Nephron (organoid): ENCODE measurements around the gene SLC28A3.

Experiments
- H3K27ac Mint-ChIP-seq, 3 experiments: 2 replicates each; pipeline ENCODE4 v1.8.0; 2020; ENCODE audit warnings: mixed read lengths in 3 of 3, mild to moderate bottlenecking in 2 of 3, moderate library complexity in 1 of 3
- H3K27me3 Mint-ChIP-seq: 2 replicates; pipeline ENCODE4 v1.8.0; 2021; ENCODE audit warnings: low read depth, mild to moderate bottlenecking, moderate library complexity, mixed read lengths
- H3K36me3 Mint-ChIP-seq: 2 replicates; pipeline ENCODE4 v1.8.0; 2020; ENCODE audit warnings: low read depth, mixed read lengths
- H3K4me1 Mint-ChIP-seq: 2 replicates; pipeline ENCODE4 v1.8.0; 2020; ENCODE audit warnings: mixed read lengths
- H3K4me3 Mint-ChIP-seq, 3 experiments: 2 replicates each; pipeline ENCODE4 v1.8.0; 2020; ENCODE audit warnings: mild to moderate bottlenecking in 3 of 3, mixed read lengths in 3 of 3, moderate library complexity in 2 of 3
- H3K9me3 Mint-ChIP-seq: 2 replicates; pipeline ENCODE4 v1.8.0; 2020; ENCODE audit warnings: mixed read lengths
- CTCF ChIP-seq, 3 experiments: fragments of 200-600 bp; sonication (generic); IDR thresholded peaks; one replicate each; pipeline ENCODE4 v1.5.0; 2021; ENCODE audit warnings: antibody characterized with exemption in 3 of 3; ENCODE audit not compliant: unreplicated experiment in 3 of 3

Gene SLC28A3

GRCh38 chr9:84357275-84357674 lies 16.7 kb upstream of the SLC28A3 start:
- H3K9me3 Mint-ChIP-seq = peaks cover 2% of the 10 kb centered on the region
- no peaks in the 10 kb centered on the region for H3K4me1 Mint-ChIP-seq
- no peaks in the 10 kb centered on the region for H3K27me3 Mint-ChIP-seq
- H3K4me3 Mint-ChIP-seq = no peak overlapping the region
- no peak for TF ChIP-seq CTCF (IDR thresholded peaks at IDR 0.05; ENCODE audit: unreplicated experiment in 3 of 3)
- H3K27ac Mint-ChIP-seq = no peak overlapping the region
- H3K36me3 Mint-ChIP-seq = no peaks in the 10 kb centered on the region

- no peaks in the 10 kb centered on the region for H3K27me3 Mint-ChIP-seq
These were observed 13.5 kb upstream of the SLC28A3 start for GRCh38 chr9:84354035-84354434.

GRCh38 chr9:84349671-84350070 lies 9.1 kb upstream of the SLC28A3 start:
- Mint-ChIP-seq H3K36me3 (no peaks in the 10 kb centered on the region), H3K9me3 (peaks cover 6% of the 10 kb centered on the region), H3K4me3 (no peak overlapping the region), H3K4me1 (no peaks in the 10 kb centered on the region), H3K27ac (no peak overlapping the region), H3K27me3 (no peaks in the 10 kb centered on the region)
- no peak for TF ChIP-seq CTCF (IDR thresholded peaks at IDR 0.05; ENCODE audit: unreplicated experiment in 3 of 3)

More at GRCh38 chr9:84354035-84354434, 13.5 kb upstream of the SLC28A3 start:
- H3K4me1 Mint-ChIP-seq = no peaks in the 10 kb centered on the region
- no peak overlapping the region for H3K4me3 Mint-ChIP-seq
- TF ChIP-seq CTCF (IDR thresholded peaks at IDR 0.05; ENCODE audit: unreplicated experiment in 3 of 3) = no peak
- no peak overlapping the region for H3K27ac Mint-ChIP-seq
- H3K36me3 Mint-ChIP-seq = no peaks in the 10 kb centered on the region
- H3K9me3 Mint-ChIP-seq = peaks cover under 1% of the 10 kb centered on the region

GRCh38 chr9:84343111-84343521 lies 2.6 kb upstream of the SLC28A3 start:
- no peak for TF ChIP-seq CTCF (IDR thresholded peaks at IDR 0.05; ENCODE audit: unreplicated experiment in 3 of 3)
- Mint-ChIP-seq H3K36me3 (no peaks in the 10 kb centered on the region), H3K4me1 (peaks cover 7% of the 10 kb centered on the region), H3K27me3 (no peaks in the 10 kb centered on the region), H3K27ac (peak overlapping the region in 2 of 3 experiments; percentile 42 to 79), H3K9me3 (no peaks in the 10 kb centered on the region), H3K4me3 (no peak overlapping the region)

GRCh38 chr9:84339962-84340361 lies 596 bp downstream of the SLC28A3 start:
- no peak for TF ChIP-seq CTCF (IDR thresholded peaks at IDR 0.05; ENCODE audit: unreplicated experiment in 3 of 3)
- Mint-ChIP-seq H3K27me3 (peaks cover 4% of the 10 kb centered on the region), H3K4me1 (peaks cover 7% of the 10 kb centered on the region), H3K4me3 (no peak overlapping the region), H3K27ac (peak overlapping the region in 1 of 3 experiments; percentile 57), H3K9me3 (peaks cover under 1% of the 10 kb centered on the region), H3K36me3 (no peaks in the 10 kb centered on the region)

GRCh38 chr9:84339503-84339902 lies 1.1 kb downstream of the SLC28A3 start:
- no peak for TF ChIP-seq CTCF (IDR thresholded peaks at IDR 0.05; ENCODE audit: unreplicated experiment in 3 of 3)
- no peak overlapping the region for H3K27ac Mint-ChIP-seq
- no peaks in the 10 kb centered on the region for H3K36me3 Mint-ChIP-seq
- peaks cover 4% of the 10 kb centered on the region for H3K27me3 Mint-ChIP-seq
- H3K4me1 Mint-ChIP-seq = peaks cover 7% of the 10 kb centered on the region
- no peak overlapping the region for H3K4me3 Mint-ChIP-seq
- peaks cover 3% of the 10 kb centered on the region for H3K9me3 Mint-ChIP-seq
